ENCODE measurements around the gene PMEPA1. TPM values are rescaled to one million over a fixed set of nuclear protein-coding genes. Genes with fewer than 3 reads are reported as not detected.

The PMEPA1 gene
- total and polyA plus RNA-seq, 10 of the 15 experiments (the other 5 are each of a cell fraction or from before 2014, with no cell fraction given) = 0.02 to 0.10 (median 0.04) TPM; not detected in 3

GRCh38 chr20:57694481-57694880 lies 15.3 kb downstream of the PMEPA1 start:
- SMC1A ChIA-PET (ENCODE audit: uncharacterized antibody, unreplicated experiment) = interaction anchor here (1.6 kb wide), 1 partner anchor 13 kb away, joined by 4 read pairs; no protein-coding TSS in a partner anchor
- no peaks in the 10 kb centered on the region for H4K20me1 ChIP-seq (ENCODE audit: control insufficient read depth, insufficient read depth)
- DNase-seq (ENCODE audit: low read depth, low spot score) (no peak), FAIRE-seq (no peak), ATAC-seq (no peak)
- H3K27me3 ChIP-seq (replicated peaks in 1 of 2; ENCODE audit: control insufficient read depth in 2 of 2, insufficient read depth in 2 of 2, low read length in 1 of 2) = peaks cover 0 to 7% of the 10 kb centered on the region in 2 experiments; a peak in 1 of 4 replicates
- CTCF ChIA-PET = interaction anchor here (0.9 to 1.0 kb wide), 2 partner anchors 39 to 393 kb away, joined by 3 read pairs; no protein-coding TSS in a partner anchor
- H2AFZ ChIP-seq (ENCODE audit: control insufficient read depth, low read depth, low read length) = no peak overlapping the region
- no peaks in the 10 kb centered on the region for H3K79me2 ChIP-seq (ENCODE audit: control insufficient read depth, insufficient read depth, low read length)
- POLR2A ChIA-PET = no interaction called here
- TF ChIP-seq WRNIP1 (IDR thresholded peaks at IDR 0.05; ENCODE audit: borderline replicate concordance, low read depth, low read length) (no peak), EED (IDR thresholded peaks at IDR 0.05; ENCODE audit: low read depth) (no peak), ATF3 (IDR thresholded peaks at IDR 0.05; ENCODE audit: borderline replicate concordance, extremely low read depth, low read depth, low read length) (no peak), KAT2A (conservative IDR thresholded peaks at IDR 0.05; ENCODE audit: control insufficient read depth, low read depth, low read length) (no peak)
- no peak overlapping the region for H3K27ac ChIP-seq (ENCODE audit: control insufficient read depth, insufficient read depth)
- intact Hi-C loops (cut with micrococcal nuclease; ENCODE audit: unreplicated experiment) = no loop called here
- no peak overlapping the region for H3K4me2 ChIP-seq (ENCODE audit: control insufficient read depth, insufficient read depth)
- H3K9ac ChIP-seq (ENCODE audit: control insufficient read depth, insufficient read depth, low read length) = no peak overlapping the region
- no peaks in the 10 kb centered on the region for H3K9me3 ChIP-seq (replicated peaks; ENCODE audit: control insufficient read depth, insufficient read depth, low read length)
- peaks cover 5% of the 10 kb centered on the region; the same call in 1 of the 2 replicates for H3K4me1 ChIP-seq (ENCODE audit: control insufficient read depth, insufficient read depth, low read length)
- no peak overlapping the region for H3K4me3 ChIP-seq
- no peaks in the 10 kb centered on the region for H3K36me3 ChIP-seq (ENCODE audit: control insufficient read depth in 2 of 2, insufficient read depth in 2 of 2, low read length in 1 of 2)
- RAD21 ChIA-PET (ENCODE audit: unreplicated experiment) = interaction anchor here (1.2 kb wide), 1 partner anchor 14 kb away, joined by 4 read pairs; no protein-coding TSS in a partner anchor
- 46% methylated on average over 4 of the region's 4 CpGs for WGBS (ENCODE audit: insufficient coverage, insufficient replicate concordance, low lambda C conversion rate, missing lambda C conversion rate)
- no TSS peak for BruUV-seq (replicated peaks)
- in situ Hi-C loops (cut with MboI) = no loop called here

GRCh38 chr20:57693670-57694329 lies 16.0 kb downstream of the PMEPA1 start:
- no TSS peak for BruUV-seq (replicated peaks)
- ChIA-PET RAD21 (ENCODE audit: unreplicated experiment) (interaction anchor here (1.2 kb wide), 1 partner anchor 14 kb away, joined by 4 read pairs; no protein-coding TSS in a partner anchor), SMC1A (ENCODE audit: uncharacterized antibody, unreplicated experiment) (interaction anchor here (0.7 to 1.6 kb wide), 2 partner anchors 12 to 34 kb away, joined by 3 to 4 read pairs; no protein-coding TSS in a partner anchor), CTCF (interaction anchor here (0.9 to 1.0 kb wide), 2 partner anchors 39 to 394 kb away, joined by 3 read pairs; no protein-coding TSS in a partner anchor), POLR2A (no interaction called here)
- no peak for DNase-seq (ENCODE audit: low read depth, low spot score)
- in situ Hi-C loops (cut with MboI) = no loop called here
- peaks cover under 1% of the 10 kb centered on the region; the same call in 1 of the 2 replicates for H3K4me1 ChIP-seq (ENCODE audit: control insufficient read depth, insufficient read depth, low read length)
- no peak overlapping the region for H3K4me2 ChIP-seq (ENCODE audit: control insufficient read depth, insufficient read depth)
- H3K9ac ChIP-seq (ENCODE audit: control insufficient read depth, insufficient read depth, low read length) = no peak overlapping the region
- no peak for FAIRE-seq
- no peak overlapping the region for H3K27ac ChIP-seq (ENCODE audit: control insufficient read depth, insufficient read depth)
- 29% methylated on average over 7 of the region's 7 CpGs for WGBS (ENCODE audit: insufficient coverage, insufficient replicate concordance, low lambda C conversion rate, missing lambda C conversion rate)
- intact Hi-C loops (cut with micrococcal nuclease; ENCODE audit: unreplicated experiment) = no loop called here
- peaks cover 0 to 7% of the 10 kb centered on the region in 2 experiments; a peak in 1 of 4 replicates for H3K27me3 ChIP-seq (replicated peaks in 1 of 2; ENCODE audit: control insufficient read depth in 2 of 2, insufficient read depth in 2 of 2, low read length in 1 of 2)
- no peak overlapping the region for H2AFZ ChIP-seq (ENCODE audit: control insufficient read depth, low read depth, low read length)
- TF ChIP-seq MEF2A (IDR thresholded peaks at IDR 0.05; ENCODE audit: insufficient read depth, low read depth, low read length) = no peak
- no peak for TF ChIP-seq IKZF2 (IDR thresholded peaks at IDR 0.05)
- no peak for TF ChIP-seq PKNOX1 (IDR thresholded peaks at IDR 0.05)
- TF ChIP-seq IRF4 (IDR thresholded peaks at IDR 0.05; ENCODE audit: low read depth, low read length) = no peak
- no peak for TF ChIP-seq PAX8 (IDR thresholded peaks at IDR 0.05)
- no peak for TF ChIP-seq RAD51 (IDR thresholded peaks at IDR 0.05)
- no peak for TF ChIP-seq SUZ12 (IDR thresholded peaks at IDR 0.05; ENCODE audit: unreplicated experiment)
- no peak for TF ChIP-seq RB1 (IDR thresholded peaks at IDR 0.05; ENCODE audit: borderline replicate concordance)
- no peak for TF ChIP-seq CBFB (IDR thresholded peaks at IDR 0.05; ENCODE audit: low read depth)
- no peak overlapping the region for H3K4me3 ChIP-seq
- no peaks in the 10 kb centered on the region for H4K20me1 ChIP-seq (ENCODE audit: control insufficient read depth, insufficient read depth)
- H3K79me2 ChIP-seq (ENCODE audit: control insufficient read depth, insufficient read depth, low read length) = no peaks in the 10 kb centered on the region
- H3K36me3 ChIP-seq (ENCODE audit: control insufficient read depth in 2 of 2, insufficient read depth in 2 of 2, low read length in 1 of 2) = no peaks in the 10 kb centered on the region
- no peak for ATAC-seq
- H3K9me3 ChIP-seq (replicated peaks; ENCODE audit: control insufficient read depth, insufficient read depth, low read length) = no peaks in the 10 kb centered on the region
